ENCODE data around the gene MAGIX.
"Not testable (repeated sequence)": the region's sequence is repeated elsewhere in the genome, so short reads cannot be mapped to it uniquely, and the experiment has no call there.

The MAGIX gene

GRCh38 chrX:49162620-49163019 lies at the start of gene MAGIX:
TSS of gene MAGIX (plus strand) at chrX:49162758. CDS start at chrX:49162890, 132 bp downstream.
- no peak for DNase-seq (ENCODE audit: low read depth)

GRCh38 chrX:49116076-49116475 lies 46.5 kb upstream of the MAGIX start:
- no peak for DNase-seq (ENCODE audit: low read depth)

GRCh38 chrX:49116716-49117115 lies 45.8 kb upstream of the MAGIX start:
- no peak for DNase-seq (ENCODE audit: low read depth)

- DNase-seq (ENCODE audit: low read depth) = no peak
Measured at GRCh38 chrX:49117581-49117980, 45.0 kb upstream of the MAGIX start.

- DNase-seq (ENCODE audit: low read depth) = no peak
Measured at GRCh38 chrX:49120091-49120490, 42.5 kb upstream of the MAGIX start.

GRCh38 chrX:49122499-49122898 lies 40.1 kb upstream of the MAGIX start:
- DNase-seq (ENCODE audit: low read depth) = no peak

- not testable (repeated sequence) for DNase-seq (ENCODE audit: low read depth)
Measured at GRCh38 chrX:49127742-49128258, 34.8 kb upstream of the MAGIX start.

- no peak for DNase-seq (ENCODE audit: low read depth)
Measured at GRCh38 chrX:49129427-49129826, 33.1 kb upstream of the MAGIX start.

GRCh38 chrX:49132275-49132674 lies 30.3 kb upstream of the MAGIX start:
- not testable (repeated sequence) for DNase-seq (ENCODE audit: low read depth)

GRCh38 chrX:49133759-49134158 lies 28.8 kb upstream of the MAGIX start:
- DNase-seq (ENCODE audit: low read depth) = no peak

GRCh38 chrX:49137492-49137891 lies 25.1 kb upstream of the MAGIX start:
- DNase-seq (ENCODE audit: low read depth) = no peak

GRCh38 chrX:49139713-49140112 lies 22.8 kb upstream of the MAGIX start:
- no peak for DNase-seq (ENCODE audit: low read depth)

GRCh38 chrX:49142264-49142663 lies 20.3 kb upstream of the MAGIX start:
- not testable (repeated sequence) for DNase-seq (ENCODE audit: low read depth)

- DNase-seq (ENCODE audit: low read depth) = not testable (repeated sequence)
Measured at GRCh38 chrX:49143154-49143553, 19.4 kb upstream of the MAGIX start.

- no peak for DNase-seq (ENCODE audit: low read depth)
Measured at GRCh38 chrX:49147282-49147681, 15.3 kb upstream of the MAGIX start.

GRCh38 chrX:49147936-49148335 lies 14.6 kb upstream of the MAGIX start:
- no peak for DNase-seq (ENCODE audit: low read depth)

- not testable (repeated sequence) for DNase-seq (ENCODE audit: low read depth)
Measured at GRCh38 chrX:49148390-49149100, 14.0 kb upstream of the MAGIX start.

GRCh38 chrX:49149291-49149690 lies 13.3 kb upstream of the MAGIX start:
- DNase-seq (ENCODE audit: low read depth) = not testable (repeated sequence)

- no peak for DNase-seq (ENCODE audit: low read depth)
Measured at GRCh38 chrX:49153467-49153866, 9.1 kb upstream of the MAGIX start.

GRCh38 chrX:49155243-49155899 lies 7.2 kb upstream of the MAGIX start:
- DNase-seq (ENCODE audit: low read depth) = no peak

- no peak for DNase-seq (ENCODE audit: low read depth)
Measured at GRCh38 chrX:49155900-49156837, 6.4 kb upstream of the MAGIX start.

- no peak for DNase-seq (ENCODE audit: low read depth)
Measured at GRCh38 chrX:49157194-49157593, 5.4 kb upstream of the MAGIX start.

Data from non-pigmented ciliary epithelial cell (primary cell).